ENCODE data around the gene ULK4.

Gene ULK4

DNA sequence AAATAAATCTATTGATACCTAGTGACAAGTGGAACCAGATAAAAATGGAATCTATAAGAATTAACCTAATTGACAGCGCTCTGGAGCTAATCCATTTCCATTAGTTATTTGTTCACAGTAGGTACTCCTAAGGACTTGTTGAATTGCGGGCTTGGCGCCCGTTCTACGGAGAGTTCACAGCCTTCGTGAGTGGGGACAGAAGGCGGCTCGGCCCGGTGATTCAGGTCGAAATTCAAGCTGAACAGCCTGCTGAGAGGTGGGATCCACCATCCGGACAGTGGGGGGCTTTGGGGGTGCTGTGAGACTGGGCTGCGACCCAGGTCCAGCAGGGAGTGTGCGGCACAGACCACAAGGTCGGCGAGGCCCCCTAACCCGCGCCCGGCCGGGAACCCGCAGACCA, 763.4 kb downstream of the ULK4 start:
- H3K4me3 ChIP-seq (ENCODE audit: low read length) = peak overlapping the region; percentile 92
- TF ChIP-seq ZNF274 (IDR thresholded peaks at IDR 0.05; ENCODE audit: low read depth, low read length) = no peak

DNA sequence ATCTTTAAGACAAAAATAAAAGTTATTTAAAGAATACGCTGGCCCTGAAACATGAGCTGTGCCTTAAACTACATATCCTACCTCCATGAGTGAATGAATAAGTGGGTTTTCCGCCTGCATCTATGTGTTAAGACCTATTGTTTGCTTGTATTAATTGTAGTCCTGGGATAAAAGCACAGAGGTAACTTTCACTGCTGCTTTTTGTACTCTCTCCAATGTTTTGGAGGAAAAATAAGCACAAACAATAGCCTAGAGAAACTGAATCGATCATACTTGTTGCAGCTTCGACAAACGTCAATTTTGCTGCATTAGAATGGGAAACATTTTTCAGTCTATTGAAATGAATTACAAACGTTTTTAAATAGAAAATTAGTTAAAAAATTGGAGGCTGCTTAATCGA, 763.9 kb downstream of the ULK4 start:
- no peak for TF ChIP-seq ZNF274 (IDR thresholded peaks at IDR 0.05; ENCODE audit: low read depth, low read length)
- H3K4me3 ChIP-seq (ENCODE audit: low read length) = no peak overlapping the region

Measured in GM08714 (cell line).